GM18951 (cell line): Measurements from ENCODE around the gene ARL8B.
"Not testable (repeated sequence)": the region's sequence is repeated elsewhere in the genome, so short reads cannot be mapped to it uniquely, and the experiment has no call there.

ENCODE experiments used
- POLR2A ChIP-seq: IDR thresholded peaks from 4 replicates; pipeline ENCODE4 v1.6.1; 2011; ENCODE audit warnings: mild to moderate bottlenecking; ENCODE audit not compliant: insufficient read length, insufficient read depth; ENCODE audit errors: extremely low read depth
- in situ Hi-C: fragments of 300-500 bp; cut with MboI; formaldehyde crosslinking; loops from one replicate; pipeline ENCODE4 v1.12.0; 2022; ENCODE audit warnings: low sequenced_read_pairs, mixed read lengths, inconsistent platforms; ENCODE audit not compliant: unreplicated experiment

The ARL8B gene

GRCh38 chr3:5170975-5171374, 48.9 kb downstream of the ARL8B start:
- in situ Hi-C loops: no loop called here
- no peak for TF ChIP-seq POLR2A

- in situ Hi-C loops: no loop called here
- no peak for TF ChIP-seq POLR2A
These were observed 49.9 kb downstream of the ARL8B start for GRCh38 chr3:5172018-5172417.

GRCh38 chr3:5179036-5179435, 56.9 kb downstream of the ARL8B start:
- in situ Hi-C loops: not testable (repeated sequence)

- in situ Hi-C loops: no loop called here
- TF ChIP-seq POLR2A: no peak
These were observed 59.5 kb downstream of the ARL8B start for GRCh38 chr3:5181469-5182141.

- in situ Hi-C loops: not testable (repeated sequence)
These were observed 61.6 kb downstream of the ARL8B start for GRCh38 chr3:5183714-5184113.

GRCh38 chr3:5184499-5184898, 62.4 kb downstream of the ARL8B start:
- TF ChIP-seq POLR2A: no peak
- in situ Hi-C loops: no loop called here

GRCh38 chr3:5185093-5185673, 63.1 kb downstream of the ARL8B start:
- TF ChIP-seq POLR2A: no peak
- in situ Hi-C loops: no loop called here

- TF ChIP-seq POLR2A: peak; percentile 13
- in situ Hi-C loops: no loop called here
These were observed 64.2 kb downstream of the ARL8B start for GRCh38 chr3:5186089-5186857.

GRCh38 chr3:5186858-5187155, 64.7 kb downstream of the ARL8B start:
- no peak for TF ChIP-seq POLR2A
- in situ Hi-C loops: no loop called here

- in situ Hi-C loops: no loop called here
- TF ChIP-seq POLR2A: peak; percentile 87
These were observed 65.2 kb downstream of the ARL8B start, which contains the start of gene EDEM1 for GRCh38 chr3:5187156-5187919. EDEM1 (plus strand) TSS chr3:5187707; CDS start chr3:5187806, 99 bp downstream.

- in situ Hi-C loops: no loop called here
- TF ChIP-seq POLR2A: no peak
These were observed 65.9 kb downstream of the ARL8B start for GRCh38 chr3:5187920-5188418.

- in situ Hi-C loops: no loop called here
These were observed 66.5 kb downstream of the ARL8B start for GRCh38 chr3:5188419-5189221.

More at GRCh38 chr3:5188419-5189221, 66.5 kb downstream of the ARL8B start:
- peak; percentile 55 for TF ChIP-seq POLR2A
